Ovary (tissue), 9 donors: ENCODE results near the gene VAC14. TPM values are rescaled to one million over a fixed set of nuclear protein-coding genes. Genes with fewer than 3 reads are reported as not detected.
A peak's percentile ranks its signal among the peaks of the same experiment; 100 is the strongest.

Source experiments
- DNase-seq, 5 donors: peaks; one replicate each; pipeline ENCODE4 v3.0.0-alpha.2; 2019 to 2020
- H3K27ac ChIP-seq, 2 donors: fragments of 200-600 bp; one replicate each; pipeline versions ENCODE4 v1.5.1 to v1.8.0; 2019 to 2022
- H3K27me3 ChIP-seq: fragments of 200-600 bp; one replicate; pipeline ENCODE4 v1.8.0; 2022
- H3K36me3 ChIP-seq: fragments of 200-600 bp; sonication (generic); one replicate; pipeline ENCODE4 v1.5.1; 2019
- H3K4me1 ChIP-seq: one replicate; pipeline ENCODE4 v1.8.1; 2013; ENCODE audit warnings: mild to moderate bottlenecking, moderate library complexity; ENCODE audit not compliant: insufficient read depth
- H3K4me3 ChIP-seq: fragments of 200-600 bp; sonication (generic); one replicate; pipeline ENCODE4 v1.5.1; 2017
- H3K9me3 ChIP-seq, 2 donors: fragments of 200-600 bp in 1 of 2; sonication (generic) in 1 of 2; one replicate each; pipeline versions ENCODE4 v1.5.1 to v1.8.1; 2013 to 2019; ENCODE audit warnings: mild to moderate bottlenecking in 1 of 2, moderate library complexity in 1 of 2
- EP300 ChIP-seq: sonication (generic); formaldehyde crosslinking; IDR thresholded peaks from one replicate; pipeline ENCODE4 v1.6.1; 2017; ENCODE audit warnings: antibody characterized with exemption
- POLR2A ChIP-seq: fragments of 450-650 bp; IDR thresholded peaks from one replicate; pipeline ENCODE4 v1.6.1; 2017; ENCODE audit warnings: antibody characterized with exemption, mild to moderate bottlenecking, moderate library complexity
- WGBS, 3 donors: extraction: QIAGEN DNeasy Blood & Tissue Kit in 1 of 3; methylation state at CpG; one replicate each; pipeline versions ENCODE4 v1.1.5 to v1.1.7; 2013 to 2017; 5-methylcytosine and 5-hydroxymethylcytosine counted together
- intact Hi-C, 4 donors: fragments of 100-400 bp; cut with DNase I; formaldehyde crosslinking; loops; one replicate each; pipeline versions ENCODE4 v1.11.0 to v1.15.1; 2022 to 2023
- polyA plus RNA-seq, 2 donors: library from polyadenylated mRNA; stranded (reverse); fragments of 200-250 nt in 1 of 2; fragments of 350-450 nt in 1 of 2; fragmentation: Illumina TruSeq in 1 of 2; extraction: RNeasy Lipid Tissue Mini Kit (QIAGEN cat#74804) in 1 of 2; gene quantifications; one replicate each; pipeline ENCODE4 v1.2.3, GENCODE V29; 2013 to 2014
- total RNA-seq, 7 donors: library from RNA; depleted of rRNA in 2 of 7; stranded (reverse); fragments of >200 nt in 2 of 7; fragmentation: NEBNext Ultra II Directional in 3 of 7; extraction: Animal tissue kit (Norgen Biotek cat#: 25700) in 3 of 7; gene quantifications; one replicate each; pipeline versions ENCODE4 v1.1.0 to v1.2.4, GENCODE V29; 2016 to 2023
- TF ChIP-seq, protein P1 (sequence below), 3 donors: fragments of 450-650 bp in 2 of 3; fragments of 200-600 bp in 1 of 3; IDR thresholded peaks; one replicate each; pipeline versions ENCODE4 v1.5.1 to v1.8.0; 2016 to 2022; ENCODE audit warnings: antibody characterized with exemption in 3 of 3, mild to moderate bottlenecking in 1 of 3
- donor health status: DM: no; HTN: no; CAD: no; lungs with moderate emphysema.
- donor health status: DM: no; HTN: no; CAD: no.
- donor health status: Bipolar disorder and iron deficiency.
- donor health status: DM: yes; HTN: yes; CAD: no.
- donor health status: DM: no; HTN: no; CAD: no.
- donor health status: DM: yes; HTN: yes; CAD: no.

Gene VAC14
- total and polyA plus RNA-seq, 9 donors, result 9.9 to 32.4 (median 21.1) TPM

DNA sequence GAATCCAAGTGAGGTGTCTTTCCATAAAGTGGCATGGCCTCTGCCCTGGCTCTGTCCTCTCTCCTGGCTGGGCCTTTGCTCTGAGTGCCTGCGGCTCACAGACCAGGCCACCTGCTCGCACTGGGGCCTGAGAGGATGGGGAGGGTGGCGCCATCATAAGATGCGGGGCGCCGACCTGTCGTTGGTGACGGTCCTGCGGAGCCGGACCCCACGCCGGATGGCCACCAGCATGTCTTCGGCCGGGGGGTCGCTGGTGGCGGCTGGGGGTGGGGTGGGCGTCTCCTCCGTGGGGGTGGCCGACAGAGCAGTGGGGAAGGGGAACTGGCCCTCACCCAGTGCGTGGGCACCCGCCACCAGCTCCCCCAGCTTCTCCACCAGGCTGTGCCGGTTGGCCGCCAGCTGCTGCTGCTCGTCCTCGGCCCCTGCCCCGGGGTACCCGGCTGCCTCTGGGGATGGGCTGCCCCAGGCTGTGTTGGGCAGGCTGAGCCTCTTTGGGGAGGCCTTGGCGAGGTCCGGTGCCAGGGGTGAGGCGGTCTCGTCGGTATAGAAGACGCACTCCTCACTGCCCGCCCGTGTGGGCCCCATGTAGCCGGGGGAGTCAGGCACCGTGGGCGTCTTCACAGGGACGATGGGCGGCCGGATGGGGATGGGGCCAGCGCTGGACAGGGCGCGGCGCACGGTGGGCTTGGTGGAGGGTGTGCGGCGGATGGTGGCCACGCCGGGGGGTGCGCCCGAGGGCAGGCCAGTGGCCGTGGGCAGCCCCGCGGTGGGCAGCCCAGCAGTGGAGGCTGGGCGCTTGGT lies 137.2 kb downstream of the VAC14 start:
- Histone ChIP-seq H3K36me3 (no peaks in the 10 kb centered on the region), H3K9me3 (no peaks in the 10 kb centered on the region), H3K4me3 (no peak overlapping the region), H3K27me3 (no peaks in the 10 kb centered on the region), H3K27ac (no peak overlapping the region), H3K4me1 (peaks cover 6% of the 10 kb centered on the region)
- 85 to 88% (median 85%) methylated on average over 43 to 56 of the region's 56 CpGs for whole genome bisulfite sequencing, 3 donors
- TF ChIP-seq POLR2A (no peak), EP300 (no peak)
- TF ChIP-seq, protein P1, sequence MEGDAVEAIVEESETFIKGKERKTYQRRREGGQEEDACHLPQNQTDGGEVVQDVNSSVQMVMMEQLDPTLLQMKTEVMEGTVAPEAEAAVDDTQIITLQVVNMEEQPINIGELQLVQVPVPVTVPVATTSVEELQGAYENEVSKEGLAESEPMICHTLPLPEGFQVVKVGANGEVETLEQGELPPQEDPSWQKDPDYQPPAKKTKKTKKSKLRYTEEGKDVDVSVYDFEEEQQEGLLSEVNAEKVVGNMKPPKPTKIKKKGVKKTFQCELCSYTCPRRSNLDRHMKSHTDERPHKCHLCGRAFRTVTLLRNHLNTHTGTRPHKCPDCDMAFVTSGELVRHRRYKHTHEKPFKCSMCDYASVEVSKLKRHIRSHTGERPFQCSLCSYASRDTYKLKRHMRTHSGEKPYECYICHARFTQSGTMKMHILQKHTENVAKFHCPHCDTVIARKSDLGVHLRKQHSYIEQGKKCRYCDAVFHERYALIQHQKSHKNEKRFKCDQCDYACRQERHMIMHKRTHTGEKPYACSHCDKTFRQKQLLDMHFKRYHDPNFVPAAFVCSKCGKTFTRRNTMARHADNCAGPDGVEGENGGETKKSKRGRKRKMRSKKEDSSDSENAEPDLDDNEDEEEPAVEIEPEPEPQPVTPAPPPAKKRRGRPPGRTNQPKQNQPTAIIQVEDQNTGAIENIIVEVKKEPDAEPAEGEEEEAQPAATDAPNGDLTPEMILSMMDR (IDR thresholded peaks at IDR 0.05), result no peak
- DNase-seq, result peak in 3 of 5 donors; percentile 35 to 54 (median 47)
- intact Hi-C loops, result no loop called here

- H3K27me3 ChIP-seq, result no peaks in the 10 kb centered on the region
- no peak overlapping the region for H3K4me3 ChIP-seq
- TF ChIP-seq POLR2A, result no peak
- no peak for TF ChIP-seq EP300
- TF ChIP-seq, protein P1 (IDR thresholded peaks at IDR 0.05), result no peak
- no peaks in the 10 kb centered on the region for H3K9me3 ChIP-seq
- H3K4me1 ChIP-seq, result peaks cover 6% of the 10 kb centered on the region
- peak in 3 of 5 donors; percentile 21 to 52 (median 48) for DNase-seq
- no peaks in the 10 kb centered on the region for H3K36me3 ChIP-seq
- peak overlapping the region in 1 of 2 donors; percentile 33 for H3K27ac ChIP-seq
- 39 to 61% (median 52%) methylated on average over 11 to 13 of the region's 13 CpGs for WGBS, 3 donors
- intact Hi-C loops, result no loop called here
These were observed 137.9 kb downstream of the VAC14 start for GRCh38 chr16:70662991-70663523.

DNA sequence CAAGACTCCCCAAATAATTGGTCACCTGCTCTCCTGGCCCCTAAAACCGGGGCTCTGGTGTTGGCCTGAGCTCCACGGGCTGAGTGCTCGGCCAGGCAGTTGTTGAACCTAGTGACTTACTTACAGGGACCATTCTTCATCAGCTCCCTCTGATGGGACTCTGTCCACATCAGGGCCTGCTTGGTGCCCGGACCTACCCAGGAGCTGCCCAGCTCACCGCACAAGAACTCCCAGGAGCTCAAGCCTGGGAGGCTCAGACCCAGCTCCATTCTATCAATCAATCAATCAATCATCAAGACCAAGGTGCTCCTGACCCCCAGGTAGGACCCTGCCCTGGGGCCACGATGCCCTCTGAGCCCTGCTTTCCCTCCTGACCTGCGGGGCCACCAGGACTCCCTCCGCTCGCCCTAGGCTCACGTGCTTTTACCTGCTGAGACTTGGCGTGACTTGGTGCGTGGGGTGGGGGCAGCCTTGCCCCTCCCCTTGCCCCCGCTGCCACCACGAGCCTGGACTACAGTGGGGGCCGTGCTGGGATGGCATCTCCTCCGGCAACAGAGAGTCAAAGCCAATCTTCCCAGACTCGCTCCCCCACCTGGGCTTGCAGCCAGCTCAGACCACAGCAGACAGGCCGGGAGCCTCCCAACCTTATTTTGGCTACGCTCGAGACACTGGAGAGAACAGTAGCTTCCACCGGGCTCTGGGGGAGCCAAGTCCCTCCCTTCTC lies 138.9 kb downstream of the VAC14 start:
- DNase-seq, result peak; percentile 73 to 92 (median 81)
- Histone ChIP-seq H3K9me3 (no peaks in the 10 kb centered on the region), H3K27ac (peak overlapping the region in 1 of 2 donors; percentile 33), H3K4me1 (peaks cover 6% of the 10 kb centered on the region), H3K27me3 (no peaks in the 10 kb centered on the region), H3K36me3 (no peaks in the 10 kb centered on the region), H3K4me3 (no peak overlapping the region)
- intact Hi-C loops, result no loop called here
- WGBS, 3 donors, result 30 to 38% (median 32%) methylated on average over 18 to 21 of the region's 21 CpGs
- TF ChIP-seq EP300 (no peak), POLR2A (no peak)
- TF ChIP-seq, protein P1 (IDR thresholded peaks at IDR 0.05), result no peak

DNA sequence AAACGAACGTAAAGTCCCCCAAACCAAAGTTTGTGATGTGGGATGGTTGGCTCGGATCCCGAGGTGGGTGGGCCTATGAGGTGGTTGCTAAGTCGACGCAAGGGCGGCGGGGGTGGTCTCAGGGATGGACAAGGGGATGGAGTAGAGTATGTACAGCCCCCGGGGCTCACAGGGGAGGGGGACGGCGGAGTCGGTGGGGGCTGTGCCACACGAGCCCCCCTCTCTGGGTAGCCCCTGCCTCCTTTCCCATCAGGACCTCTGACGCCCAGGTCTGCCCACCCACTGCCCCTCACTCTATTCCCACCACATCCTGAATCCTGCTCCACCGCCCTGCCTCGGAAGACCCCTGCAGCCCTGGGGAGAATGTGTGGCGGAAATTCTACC lies 139.4 kb downstream of the VAC14 start:
- intact Hi-C loops, result no loop called here
- peaks cover 6% of the 10 kb centered on the region for H3K4me1 ChIP-seq
- WGBS, 3 donors, result 37 to 47% (median 38%) methylated on average over 15 to 17 of the region's 17 CpGs
- H3K36me3 ChIP-seq, result no peaks in the 10 kb centered on the region
- H3K9me3 ChIP-seq, result no peaks in the 10 kb centered on the region
- DNase-seq, result peak in 4 of 5 donors; percentile 40 to 70 (median 56)
- no peak overlapping the region for H3K27ac ChIP-seq
- H3K27me3 ChIP-seq, result no peaks in the 10 kb centered on the region
- H3K4me3 ChIP-seq, result no peak overlapping the region
- no peak for TF ChIP-seq POLR2A
- no peak for TF ChIP-seq EP300
- TF ChIP-seq, protein P1 (IDR thresholded peaks at IDR 0.05), result no peak
